GM18508 (cell line): ENCODE data around the gene KIFC1.
A peak's percentile ranks its signal among the peaks of the same experiment; 100 is the strongest.
"Not testable (repeated sequence)": the region's sequence is repeated elsewhere in the genome, so short reads cannot be mapped to it uniquely, and the experiment has no call there.

ENCODE experiments used
- ATAC-seq: cut with Tn5 transposase; IDR thresholded peaks from one replicate; pipeline ENCODE4 v1.9.1; 2021; ENCODE audit warnings: moderate number of reproducible peaks; ENCODE audit not compliant: insufficient read depth, unreplicated experiment

Gene KIFC1, protein sequence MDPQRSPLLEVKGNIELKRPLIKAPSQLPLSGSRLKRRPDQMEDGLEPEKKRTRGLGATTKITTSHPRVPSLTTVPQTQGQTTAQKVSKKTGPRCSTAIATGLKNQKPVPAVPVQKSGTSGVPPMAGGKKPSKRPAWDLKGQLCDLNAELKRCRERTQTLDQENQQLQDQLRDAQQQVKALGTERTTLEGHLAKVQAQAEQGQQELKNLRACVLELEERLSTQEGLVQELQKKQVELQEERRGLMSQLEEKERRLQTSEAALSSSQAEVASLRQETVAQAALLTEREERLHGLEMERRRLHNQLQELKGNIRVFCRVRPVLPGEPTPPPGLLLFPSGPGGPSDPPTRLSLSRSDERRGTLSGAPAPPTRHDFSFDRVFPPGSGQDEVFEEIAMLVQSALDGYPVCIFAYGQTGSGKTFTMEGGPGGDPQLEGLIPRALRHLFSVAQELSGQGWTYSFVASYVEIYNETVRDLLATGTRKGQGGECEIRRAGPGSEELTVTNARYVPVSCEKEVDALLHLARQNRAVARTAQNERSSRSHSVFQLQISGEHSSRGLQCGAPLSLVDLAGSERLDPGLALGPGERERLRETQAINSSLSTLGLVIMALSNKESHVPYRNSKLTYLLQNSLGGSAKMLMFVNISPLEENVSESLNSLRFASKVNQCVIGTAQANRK

DNA sequence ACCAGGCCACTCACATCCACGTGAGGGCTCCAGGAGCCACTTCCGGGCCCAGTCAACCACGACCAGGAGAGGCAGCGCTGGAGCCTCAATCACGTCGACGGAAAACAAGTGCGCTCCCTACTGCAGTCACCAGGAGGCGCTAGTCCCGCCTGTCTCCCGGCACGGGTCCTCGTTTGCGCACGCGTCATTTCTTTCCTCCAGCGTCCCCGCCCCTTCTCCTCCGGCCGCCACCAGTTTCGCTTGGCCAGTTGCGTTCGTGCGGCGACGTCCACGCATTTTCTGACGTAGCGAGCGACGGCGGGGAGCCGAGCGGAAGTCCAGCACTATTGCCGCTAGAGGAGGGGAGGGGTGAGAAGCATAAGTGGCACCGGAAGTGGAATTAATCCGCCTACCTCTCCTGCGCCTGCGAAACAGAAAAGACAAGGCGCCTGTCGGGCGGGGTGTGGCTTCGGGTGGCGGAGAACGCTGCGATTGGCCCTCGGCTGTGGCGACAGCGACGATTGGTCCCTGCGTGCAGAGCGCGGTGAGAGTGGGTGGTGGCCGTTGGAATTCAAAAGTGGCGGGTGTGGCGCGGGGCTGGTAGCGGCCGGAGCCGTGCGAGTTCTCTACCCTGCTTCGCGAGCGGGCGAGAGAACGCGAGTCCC lies at the start of gene KIFC1:
Gene KIFC1, plus strand, starts transcription at position 546 of the 644 bp plus-strand sequence. CDS start 163 bp downstream, outside the sequence.
- peak; percentile 56 for ATAC-seq

DNA sequence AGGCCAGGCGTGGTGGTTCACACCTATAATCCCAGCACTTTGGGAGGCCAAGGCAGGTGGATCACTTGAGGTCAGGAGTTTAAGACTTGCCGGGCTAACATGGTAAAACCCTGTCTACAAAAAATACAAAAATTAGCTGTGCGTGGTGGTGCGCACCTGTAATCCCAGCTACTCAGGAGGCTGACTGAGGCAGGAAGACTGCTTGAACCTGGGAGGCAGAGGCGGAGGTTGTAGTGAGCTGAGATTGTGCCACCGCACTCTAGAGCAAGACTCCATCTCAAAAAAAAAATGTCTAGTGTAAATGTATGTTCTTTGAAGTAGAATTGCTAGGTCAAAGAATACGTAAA lies 48.0 kb upstream of the KIFC1 start:
- not testable (repeated sequence) for ATAC-seq

DNA sequence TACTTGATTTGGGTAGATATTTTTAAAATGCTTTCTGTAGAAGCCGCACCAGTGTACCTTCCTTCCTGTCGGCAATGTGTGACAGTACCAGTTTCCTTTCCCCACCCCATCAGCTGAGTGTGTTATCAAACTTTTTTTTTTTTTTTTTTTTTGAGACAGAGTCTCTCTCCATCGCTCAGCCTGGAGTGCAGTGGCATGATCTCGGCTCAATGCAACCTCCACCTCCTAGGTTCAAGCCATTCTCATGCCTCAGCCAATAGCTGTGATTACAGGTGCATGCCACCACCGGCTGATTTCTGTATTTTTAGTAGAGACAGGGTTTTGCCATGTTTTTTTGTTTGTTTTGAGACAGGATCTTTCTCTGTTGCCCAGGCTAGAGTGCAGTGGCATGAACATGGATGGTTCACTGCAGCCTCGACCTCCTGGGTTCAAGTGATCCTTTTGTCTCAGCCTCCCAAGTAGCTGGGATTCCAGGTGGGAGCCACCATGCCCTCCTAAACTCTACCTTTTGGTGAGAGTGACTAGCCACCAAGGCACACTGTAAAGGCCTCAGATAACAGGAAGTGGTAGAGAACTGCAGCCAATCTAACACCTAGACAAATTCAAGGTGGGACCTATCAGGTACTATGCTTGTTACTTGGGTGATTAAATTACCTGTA lies 47.5 kb upstream of the KIFC1 start:
- ATAC-seq, result no peak

DNA sequence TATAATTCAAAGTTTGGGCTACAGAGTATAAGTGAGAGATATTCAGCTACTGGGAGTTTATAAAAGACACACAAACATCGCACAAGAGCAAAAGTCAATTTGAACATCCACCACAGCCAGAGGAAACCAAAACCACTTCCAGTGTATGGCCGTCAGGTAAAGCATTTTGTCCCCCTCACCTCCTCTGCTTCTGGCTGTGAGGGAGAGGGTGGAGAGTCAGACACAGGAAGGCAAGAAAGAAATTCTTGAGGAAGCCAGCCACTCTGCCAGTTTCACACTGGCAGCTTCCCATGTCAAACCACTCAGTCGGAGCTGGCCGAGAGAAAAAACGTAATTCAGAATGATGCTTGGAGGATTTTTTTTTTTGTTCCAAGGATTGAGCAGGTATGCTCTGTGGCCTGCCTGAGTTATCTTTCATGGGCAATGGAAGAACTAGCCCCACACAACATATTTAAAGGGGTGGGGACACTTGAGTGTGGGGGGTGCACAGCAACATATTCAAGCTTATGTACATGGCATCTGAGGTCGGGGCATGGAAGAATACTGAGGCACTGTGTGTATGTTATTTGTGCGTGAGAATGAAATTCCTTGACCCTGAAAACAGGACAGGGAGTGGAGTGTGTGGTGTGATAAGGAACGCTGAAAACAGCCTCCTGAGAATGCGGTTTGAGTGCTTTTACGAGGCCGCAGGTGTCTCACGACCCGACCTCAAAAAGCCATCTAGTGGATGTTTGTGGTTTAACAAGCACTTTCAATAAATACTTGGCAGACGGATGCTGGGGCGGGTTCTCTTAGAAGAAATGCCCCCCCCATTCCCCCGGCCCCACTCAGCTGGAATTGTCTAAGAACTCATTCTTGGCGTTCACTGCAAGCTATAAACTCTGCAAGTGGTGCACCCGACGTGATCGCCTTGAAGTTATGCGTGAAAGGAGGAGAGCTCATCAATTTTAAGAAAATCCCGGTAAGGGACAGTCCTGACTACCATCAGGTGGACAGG lies 46.6 kb upstream of the KIFC1 start:
- no peak for ATAC-seq

DNA sequence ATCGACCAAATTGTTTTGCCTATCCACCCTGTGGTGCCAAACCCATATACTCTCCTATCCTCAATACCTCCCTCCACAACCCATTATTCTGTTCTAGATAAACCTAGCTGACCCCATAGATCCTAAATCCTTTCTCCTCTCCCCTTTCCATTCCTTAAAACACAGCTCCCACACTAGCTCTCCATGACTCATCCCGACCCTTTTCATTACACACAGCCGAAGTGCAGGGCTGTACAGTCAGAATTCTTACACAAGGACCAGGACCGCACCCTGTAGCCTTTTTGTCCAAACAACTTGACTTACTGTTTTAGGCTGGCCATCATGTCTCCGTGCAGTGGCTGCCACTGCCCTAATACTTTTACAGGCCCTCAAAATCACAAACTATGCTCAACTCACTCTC lies 44.7 kb upstream of the KIFC1 start:
- ATAC-seq, result not testable (repeated sequence)

DNA sequence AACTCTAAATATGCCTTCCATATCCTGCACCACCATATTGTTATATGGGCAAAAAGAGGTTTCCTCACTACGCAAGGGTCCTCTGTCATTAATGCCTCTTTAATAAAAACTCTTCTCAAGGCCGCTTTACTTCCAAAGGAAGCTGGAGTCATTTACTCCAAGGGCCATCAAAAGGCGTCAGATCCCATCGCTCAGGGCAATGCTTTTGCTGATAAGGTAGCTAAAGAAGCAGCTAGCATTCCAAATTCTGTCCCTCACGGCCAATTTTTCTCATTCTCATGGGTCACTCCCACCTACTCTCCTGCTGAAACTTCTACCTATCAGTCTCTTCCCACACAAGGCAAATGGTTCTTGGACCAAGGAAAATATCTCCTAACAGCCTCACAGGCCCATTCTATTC lies 43.8 kb upstream of the KIFC1 start:
- ATAC-seq, result no peak

DNA sequence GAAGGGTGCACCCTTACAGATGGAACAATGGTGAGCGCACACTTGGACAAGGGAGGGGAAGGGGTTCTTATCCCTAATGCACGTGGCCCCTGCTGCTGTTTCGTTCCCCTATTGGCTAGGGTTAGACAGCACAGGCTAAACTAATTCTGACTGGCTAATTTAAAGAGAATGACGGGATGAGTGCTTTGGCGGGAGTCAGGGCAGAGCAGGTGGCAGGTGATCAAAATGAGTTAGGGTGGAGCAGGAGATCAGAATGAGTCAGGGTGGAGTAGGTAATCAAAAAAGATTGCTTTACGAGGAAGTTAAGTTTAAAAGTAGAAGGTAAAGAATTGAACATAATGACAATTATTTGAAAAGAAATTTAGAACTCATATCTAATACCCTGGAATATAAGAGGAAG lies 35.8 kb upstream of the KIFC1 start:
- not testable (repeated sequence) for ATAC-seq

DNA sequence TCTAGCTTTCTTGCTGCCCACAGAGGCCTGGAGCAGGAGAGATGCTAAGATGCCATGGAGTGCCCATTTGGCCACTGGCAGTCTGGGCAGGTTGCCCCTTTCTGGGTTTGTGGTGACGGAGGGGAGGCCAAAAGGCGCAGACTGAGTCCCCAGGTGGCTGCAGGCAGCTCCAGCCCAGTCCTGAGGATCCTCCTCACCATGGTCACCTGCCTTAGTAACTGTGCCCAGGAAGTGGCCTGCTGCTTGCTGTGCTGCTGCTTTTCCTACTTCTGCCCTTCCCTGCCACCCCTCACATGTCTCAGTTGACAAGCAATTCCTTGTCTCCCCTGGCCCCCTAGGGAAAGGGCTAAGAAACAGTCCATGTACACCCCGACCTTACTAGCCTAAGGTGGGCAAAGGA lies 35.3 kb upstream of the KIFC1 start:
- no peak for ATAC-seq

DNA sequence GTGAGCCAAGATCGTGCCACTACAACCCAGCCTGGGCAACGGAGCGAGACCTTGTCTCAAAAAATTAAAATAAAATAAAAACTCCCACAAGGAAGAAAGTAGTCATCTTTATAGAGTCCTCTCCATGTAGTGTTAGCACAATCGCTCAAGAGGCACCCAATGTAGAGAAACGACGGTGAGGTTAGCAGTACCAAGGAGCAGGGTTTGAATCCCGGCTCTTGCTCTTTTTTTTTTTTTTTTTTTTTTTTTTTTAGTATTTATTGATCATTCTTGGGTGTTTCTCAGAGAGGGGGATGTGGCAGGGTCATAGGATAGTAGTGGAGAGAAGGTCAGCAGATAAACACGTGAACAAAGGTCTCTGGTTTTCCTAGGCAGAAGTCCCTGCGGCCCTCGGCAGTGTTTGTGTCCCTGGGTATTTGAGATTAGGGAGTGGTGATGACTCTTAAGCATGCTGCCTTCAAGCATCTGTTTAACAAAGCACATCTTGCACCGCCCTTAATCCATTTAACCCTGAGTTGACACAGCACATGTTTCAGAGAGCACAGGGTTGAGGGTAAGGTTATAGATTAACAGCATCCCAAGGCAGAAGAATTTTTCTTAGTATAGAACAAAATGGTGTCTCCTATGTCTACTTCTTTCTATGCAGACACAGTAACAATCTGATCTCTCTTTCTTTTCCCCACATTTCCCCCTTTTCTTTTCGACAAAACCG lies 34.3 kb upstream of the KIFC1 start:
- ATAC-seq, result not testable (repeated sequence)

DNA sequence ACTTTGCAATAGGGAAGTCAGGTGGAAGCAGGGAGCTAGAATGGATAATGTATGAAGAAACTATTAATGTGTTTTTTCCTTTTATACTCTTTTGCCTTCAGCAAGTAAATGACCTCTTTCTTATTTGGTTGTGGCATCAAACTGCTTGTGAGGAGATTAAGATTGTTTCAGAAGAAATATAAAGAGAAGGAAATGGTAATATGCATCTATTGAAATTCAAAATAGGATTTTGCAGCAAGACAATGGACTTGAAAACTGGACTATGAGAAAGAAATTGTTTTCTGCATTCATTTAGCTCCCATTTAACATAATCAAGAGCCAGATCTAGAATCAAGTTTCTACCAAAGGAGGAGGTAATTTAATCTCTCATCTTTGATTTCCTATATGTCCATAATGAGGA lies 32.3 kb upstream of the KIFC1 start:
- ATAC-seq, result no peak

DNA sequence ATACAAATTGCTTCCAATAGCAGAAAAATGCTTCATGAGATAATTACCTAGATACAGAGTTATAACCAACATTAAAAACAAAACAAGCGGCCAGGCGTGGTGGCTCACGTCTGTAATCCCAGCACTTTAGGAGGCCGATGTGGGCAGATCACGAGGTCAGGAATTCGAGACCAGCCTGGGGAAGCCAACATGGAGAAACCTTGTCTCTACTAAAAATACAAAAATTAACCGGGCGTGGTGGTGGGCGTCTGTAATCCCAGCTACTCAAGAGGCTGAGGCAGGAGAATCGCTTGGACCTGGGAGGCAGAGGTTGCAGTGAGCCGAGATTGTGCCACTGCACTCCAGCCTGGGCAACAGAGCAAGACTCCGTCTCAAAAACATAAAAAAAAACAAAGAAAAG lies 28.1 kb upstream of the KIFC1 start:
- ATAC-seq, result not testable (repeated sequence)

DNA sequence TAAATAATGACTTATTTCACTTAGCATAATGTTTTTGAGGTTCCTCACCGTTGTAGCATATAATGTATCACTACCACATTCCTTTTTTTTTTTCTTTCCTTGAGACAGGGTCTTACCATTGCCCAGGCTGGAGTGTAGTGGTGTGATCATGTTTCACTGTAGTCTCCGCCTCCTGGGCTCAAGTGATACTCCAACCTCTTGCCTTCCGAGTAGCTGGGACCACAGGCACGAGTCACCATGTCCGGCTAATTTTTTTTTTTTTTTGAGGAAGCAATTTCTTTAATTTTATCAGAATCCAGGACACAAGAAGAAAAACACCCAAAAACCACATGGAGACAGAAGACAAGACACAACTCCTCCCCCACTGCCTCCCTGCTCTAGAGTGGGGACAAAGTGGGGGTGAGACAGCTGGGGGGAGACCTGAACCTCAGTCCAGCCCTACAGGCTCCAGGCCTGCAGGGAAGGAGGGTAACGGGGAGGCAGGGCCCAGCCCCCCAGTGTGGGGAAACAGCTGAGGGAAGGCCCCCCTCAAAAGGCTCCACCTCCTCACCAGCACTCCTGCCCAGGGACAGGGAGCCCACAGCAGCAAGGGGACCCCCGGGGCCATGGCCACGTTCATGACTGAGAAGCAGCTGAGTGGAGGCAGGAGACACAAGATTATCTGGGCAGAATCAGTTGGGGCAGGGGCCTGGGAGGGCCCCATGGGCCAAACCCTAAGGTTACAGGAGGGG lies 27.0 kb upstream of the KIFC1 start:
- not testable (repeated sequence) for ATAC-seq

DNA sequence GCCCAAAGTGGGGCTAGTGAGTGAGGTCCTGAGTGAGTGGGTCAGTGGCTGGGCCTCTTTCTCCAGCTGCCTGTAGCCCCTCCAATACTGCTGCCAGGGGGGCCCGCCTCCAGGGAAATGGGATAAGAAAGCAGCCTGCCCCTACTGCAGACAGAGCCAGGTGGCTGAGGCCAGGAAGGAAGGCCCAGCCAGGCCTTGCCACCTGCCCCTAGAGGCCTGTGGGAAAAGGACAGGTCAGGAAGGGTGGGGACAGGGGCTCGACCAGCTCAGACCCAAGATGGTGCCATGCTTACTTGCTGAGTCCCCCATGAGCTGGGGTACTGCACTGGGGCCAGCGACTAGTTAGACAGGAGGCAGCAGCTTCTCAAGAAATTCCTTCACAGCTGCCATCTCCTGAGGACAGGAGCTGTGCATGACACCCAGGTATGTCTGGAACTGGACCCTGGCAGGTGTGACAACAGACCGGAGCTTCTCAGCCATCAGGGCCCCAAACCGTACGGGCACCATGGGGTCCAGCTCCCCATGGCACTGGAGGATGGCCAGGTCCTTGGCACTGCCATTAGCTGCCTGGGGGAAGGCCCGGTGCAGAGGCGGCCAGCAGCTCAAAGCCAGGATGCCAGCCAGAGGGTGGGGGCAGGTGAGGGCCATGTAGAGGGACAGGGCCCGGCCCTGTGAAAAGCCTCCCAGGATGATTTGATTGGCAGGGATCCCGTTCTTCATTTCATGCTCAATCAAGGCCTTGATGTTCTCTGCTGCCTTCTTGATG lies 26.2 kb upstream of the KIFC1 start:
- ATAC-seq, result not testable (repeated sequence)

DNA sequence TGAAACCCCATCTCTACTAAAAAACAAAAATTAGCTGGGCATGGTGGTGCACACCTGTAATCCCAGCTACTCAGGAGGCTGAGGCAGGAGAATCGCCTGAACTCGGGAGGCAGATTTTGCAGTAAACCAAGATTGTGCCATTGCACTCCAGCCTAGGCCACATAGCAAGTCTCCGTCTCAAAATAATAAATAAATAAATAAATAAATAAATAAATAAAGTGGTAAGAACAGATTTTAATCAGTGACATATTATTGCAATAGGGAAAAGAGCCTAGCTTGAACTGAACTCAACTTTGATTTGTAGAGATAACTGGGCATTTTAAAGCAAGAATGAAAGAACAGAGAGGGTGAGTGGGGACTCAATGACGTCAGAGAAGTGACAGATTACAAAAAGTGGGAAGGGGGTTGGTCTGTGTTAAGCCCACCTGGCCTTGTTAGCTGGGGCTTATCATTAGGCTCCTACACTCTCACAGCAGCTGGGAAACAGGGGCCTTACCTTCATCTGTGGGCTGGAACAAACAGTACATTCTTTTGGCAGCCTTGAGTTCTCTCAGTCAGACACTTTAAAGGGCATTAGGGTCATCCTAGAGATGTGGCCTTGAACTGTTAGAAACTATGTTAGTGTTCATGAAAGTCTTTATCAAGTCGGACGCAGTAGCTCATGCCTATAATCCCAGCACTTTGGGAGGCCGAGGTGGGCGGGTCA lies 24.5 kb upstream of the KIFC1 start:
- no peak for ATAC-seq

DNA sequence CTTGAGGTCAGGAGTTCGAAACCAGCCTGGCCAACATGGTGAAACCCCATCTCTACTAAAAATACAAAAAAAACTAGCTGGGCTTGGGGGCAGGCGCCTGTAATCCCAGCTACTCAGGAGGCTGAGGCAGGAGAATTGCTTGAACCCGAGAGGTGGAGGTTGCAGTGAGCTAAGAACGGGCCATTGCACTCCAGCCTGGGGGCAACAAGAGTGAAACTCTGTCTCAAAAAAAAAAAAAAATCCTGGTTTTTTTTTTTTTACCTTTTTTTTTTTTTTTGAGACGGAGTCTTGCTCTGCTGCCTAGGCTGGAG lies 24.0 kb upstream of the KIFC1 start:
- ATAC-seq, result not testable (repeated sequence)

DNA sequence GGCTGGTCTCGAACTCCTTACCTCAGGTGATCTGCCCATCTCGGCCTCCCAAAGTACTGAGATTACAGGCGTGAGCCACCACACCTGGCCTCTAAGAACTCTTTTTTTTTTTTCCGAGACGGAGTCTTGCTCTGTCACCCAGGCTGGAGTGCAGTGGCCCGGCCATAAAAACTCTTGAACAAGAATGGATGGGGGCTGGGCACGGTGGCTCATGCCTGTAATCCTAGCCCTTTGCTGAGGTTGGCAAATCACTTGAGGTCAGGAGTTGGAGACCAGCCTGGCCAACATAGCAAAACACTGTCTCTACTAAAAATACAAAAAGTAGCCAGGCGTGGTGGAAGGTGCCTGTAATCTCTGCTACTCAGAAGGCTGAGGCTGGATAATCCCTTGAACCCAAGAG lies 19.7 kb upstream of the KIFC1 start:
- ATAC-seq, result not testable (repeated sequence)

DNA sequence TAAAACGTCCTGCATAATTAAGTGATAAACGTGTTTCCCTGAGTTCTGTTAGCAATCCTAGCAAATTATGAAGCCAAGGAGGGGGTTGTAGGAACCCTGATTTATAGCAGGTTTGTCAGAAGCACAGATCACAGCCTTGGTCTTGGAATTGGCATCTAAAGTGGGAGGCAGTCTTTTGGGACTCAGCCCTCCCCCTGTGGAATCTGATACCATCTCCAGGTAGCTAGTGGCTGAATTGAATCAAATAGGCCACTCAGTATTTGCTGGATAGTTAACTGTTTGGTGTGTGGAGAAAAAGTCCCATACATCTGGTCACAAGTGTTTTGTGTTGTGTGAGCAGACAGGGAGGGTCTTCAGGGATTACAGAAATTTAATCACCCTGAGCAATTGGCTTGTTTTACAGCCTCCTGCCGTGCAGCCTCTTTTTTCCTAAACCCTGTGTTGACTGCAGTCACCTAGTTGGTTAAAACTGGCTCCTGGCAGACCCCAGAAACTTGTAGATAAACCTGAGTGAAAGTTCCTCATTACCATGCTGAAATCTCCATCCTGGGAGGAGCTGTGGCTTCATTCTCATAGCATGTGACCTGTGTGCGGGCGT lies 19.0 kb upstream of the KIFC1 start:
- no peak for ATAC-seq
